HG03460 (cell line): ENCODE data around the gene ASPSCR1.
"Not testable (repeated sequence)": the region's sequence is repeated elsewhere in the genome, so short reads cannot be mapped to it uniquely, and the experiment has no call there.

Experiments used
- ATAC-seq: cut with Tn5 transposase; IDR thresholded peaks from one replicate; pipeline ENCODE4 v1.9.1; 2021; ENCODE audit not compliant: unreplicated experiment

ASPSCR1 gene

GRCh38 chr17:81981511-81981910 is 4.1 kb downstream of the ASPSCR1 start:
- ATAC-seq = not testable (repeated sequence)

- ATAC-seq = no peak
These were observed 5.7 kb downstream of the ASPSCR1 start for GRCh38 chr17:81983011-81983638.

DNA sequence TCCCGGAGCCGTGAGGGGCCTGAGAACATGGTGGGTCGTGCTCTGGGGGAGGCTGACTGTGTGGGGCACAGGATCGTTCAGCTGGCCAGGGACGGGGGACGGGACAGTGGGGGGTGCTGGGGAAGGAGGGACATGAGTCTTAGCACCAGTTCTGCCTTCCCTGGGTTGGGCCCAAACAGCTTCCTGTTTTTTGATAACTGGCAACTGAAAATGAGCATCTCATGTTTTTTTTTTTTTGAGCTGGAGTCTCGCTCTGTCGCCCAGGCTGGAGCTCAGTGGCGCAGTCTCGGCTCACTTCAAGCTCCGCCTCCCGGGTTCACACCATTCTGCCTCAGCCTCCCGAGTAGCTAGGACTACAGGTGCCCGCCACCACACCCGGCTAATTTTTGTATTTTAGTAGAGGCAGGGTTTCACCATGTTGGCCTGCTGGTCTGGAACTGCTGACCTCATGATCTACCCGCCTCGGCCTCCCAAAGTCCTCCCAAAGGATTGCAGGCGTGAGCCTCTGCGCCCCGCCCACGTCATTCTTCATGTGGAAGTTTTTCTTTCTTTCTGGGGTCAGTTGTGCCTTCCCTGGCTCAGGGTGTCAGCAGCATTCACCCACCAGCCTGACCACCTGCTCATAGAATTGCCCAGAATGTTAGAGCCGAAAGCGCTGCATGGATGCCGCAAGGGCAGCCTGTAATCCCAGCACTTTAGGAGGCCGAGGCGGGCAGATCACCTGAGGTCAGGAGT is 6.4 kb downstream of the ASPSCR1 start:
- no peak for ATAC-seq

DNA sequence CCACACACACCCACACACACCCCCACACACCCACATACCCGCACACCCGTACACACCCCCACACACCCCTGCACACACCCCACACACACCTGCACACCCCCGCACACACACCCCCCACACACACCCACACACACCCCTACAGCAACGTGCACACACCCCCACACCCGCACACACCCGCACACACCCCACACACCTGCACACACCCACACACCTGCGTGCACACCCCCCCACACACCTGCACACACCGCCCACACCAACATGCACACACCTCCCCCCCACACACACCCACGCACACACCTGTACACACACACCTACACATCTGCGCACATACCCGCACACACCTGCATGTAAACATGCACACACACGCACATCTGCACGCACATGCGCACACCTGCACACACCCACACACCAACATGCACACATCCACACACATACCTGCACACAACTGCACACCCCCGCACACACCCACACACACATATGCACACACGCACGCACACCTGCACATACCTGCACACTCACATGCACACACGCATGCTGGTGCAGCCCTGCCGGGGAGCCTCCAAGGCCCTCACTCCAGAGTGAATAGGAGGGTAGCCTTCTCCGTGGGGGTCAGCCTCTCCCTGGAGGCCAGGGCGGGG is 7.5 kb downstream of the ASPSCR1 start:
- no peak for ATAC-seq

GRCh38 chr17:81986606-81987005 is 9.2 kb downstream of the ASPSCR1 start:
- no peak for ATAC-seq

DNA sequence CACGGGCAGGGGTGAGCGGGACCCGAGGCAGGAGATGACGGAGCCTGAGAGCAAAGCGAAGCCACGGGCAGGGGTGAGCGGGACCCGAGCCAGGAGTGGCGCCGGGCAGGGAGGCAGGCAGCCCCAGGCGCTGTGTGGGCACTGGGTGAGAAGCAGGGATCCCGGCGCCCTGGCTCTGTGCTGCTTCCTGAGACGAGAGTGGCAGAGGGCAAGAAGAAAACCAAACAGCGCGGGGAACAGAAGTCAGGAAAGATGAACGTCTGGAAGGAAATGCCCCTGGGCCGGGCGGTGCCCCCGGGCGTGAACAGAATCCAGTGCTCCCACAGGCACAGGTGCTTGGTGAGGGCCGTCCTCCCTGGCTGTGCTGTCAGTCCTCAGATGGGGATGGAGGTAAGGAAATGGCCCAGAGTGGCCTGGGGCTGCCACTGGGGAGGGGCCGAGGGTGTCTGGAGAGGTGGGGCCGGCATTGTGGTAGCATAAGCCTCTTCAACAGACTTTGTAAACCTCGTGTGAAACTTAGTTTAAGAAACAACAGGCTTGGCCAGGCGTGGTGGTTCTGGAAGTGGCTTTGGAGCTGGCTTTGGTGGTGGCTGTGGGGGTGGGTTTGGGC is 9.8 kb downstream of the ASPSCR1 start:
- no peak for ATAC-seq

- no peak for ATAC-seq
These were observed 13.6 kb downstream of the ASPSCR1 start for GRCh38 chr17:81990836-81991683.

GRCh38 chr17:81991684-81992305 is 14.4 kb downstream of the ASPSCR1 start:
- ATAC-seq = no peak

GRCh38 chr17:81992306-81993102 is 15.1 kb downstream of the ASPSCR1 start:
- ATAC-seq = no peak

DNA sequence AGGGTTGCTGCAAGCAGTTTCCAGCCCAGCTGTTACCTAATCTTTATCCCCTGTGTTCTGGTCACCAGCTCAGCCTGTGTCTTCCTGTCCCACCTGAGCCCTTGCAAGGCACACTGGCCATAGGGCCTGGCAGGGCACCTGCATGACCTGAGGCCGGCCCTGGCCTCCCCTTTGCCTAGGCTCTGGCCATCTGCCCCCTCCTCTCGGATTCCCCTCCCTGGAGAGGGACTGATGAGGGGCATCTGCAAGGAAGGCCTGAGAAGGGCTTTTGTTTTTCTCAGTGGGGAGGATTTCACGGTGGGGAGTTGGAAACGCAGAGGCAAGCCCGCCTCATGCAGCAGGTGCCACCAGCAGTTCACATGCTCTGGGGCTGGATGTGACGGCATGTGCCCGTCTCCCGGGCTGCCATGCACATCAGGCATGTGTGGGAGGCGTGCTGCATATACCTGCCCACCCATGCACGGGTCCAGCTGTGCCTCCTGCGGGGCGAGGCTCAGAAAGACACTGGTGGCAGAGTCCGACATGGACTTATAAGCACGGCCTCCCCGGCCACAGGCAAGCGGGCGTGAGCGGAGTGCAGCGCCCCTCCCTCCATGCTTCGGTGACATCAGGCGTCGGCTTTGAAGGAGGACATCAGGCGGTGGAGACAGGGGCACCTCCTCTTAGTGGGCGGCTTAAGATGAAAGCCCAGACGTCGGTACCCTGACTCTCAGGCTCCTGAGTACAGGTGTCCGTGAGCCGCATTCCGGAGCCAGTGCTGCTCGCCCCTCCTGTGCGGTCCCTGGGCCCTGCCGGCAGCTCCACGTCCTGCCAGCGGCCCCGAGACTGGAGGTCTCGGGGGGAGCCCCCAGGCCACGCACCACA is 16.5 kb downstream of the ASPSCR1 start:
- no peak for ATAC-seq

DNA sequence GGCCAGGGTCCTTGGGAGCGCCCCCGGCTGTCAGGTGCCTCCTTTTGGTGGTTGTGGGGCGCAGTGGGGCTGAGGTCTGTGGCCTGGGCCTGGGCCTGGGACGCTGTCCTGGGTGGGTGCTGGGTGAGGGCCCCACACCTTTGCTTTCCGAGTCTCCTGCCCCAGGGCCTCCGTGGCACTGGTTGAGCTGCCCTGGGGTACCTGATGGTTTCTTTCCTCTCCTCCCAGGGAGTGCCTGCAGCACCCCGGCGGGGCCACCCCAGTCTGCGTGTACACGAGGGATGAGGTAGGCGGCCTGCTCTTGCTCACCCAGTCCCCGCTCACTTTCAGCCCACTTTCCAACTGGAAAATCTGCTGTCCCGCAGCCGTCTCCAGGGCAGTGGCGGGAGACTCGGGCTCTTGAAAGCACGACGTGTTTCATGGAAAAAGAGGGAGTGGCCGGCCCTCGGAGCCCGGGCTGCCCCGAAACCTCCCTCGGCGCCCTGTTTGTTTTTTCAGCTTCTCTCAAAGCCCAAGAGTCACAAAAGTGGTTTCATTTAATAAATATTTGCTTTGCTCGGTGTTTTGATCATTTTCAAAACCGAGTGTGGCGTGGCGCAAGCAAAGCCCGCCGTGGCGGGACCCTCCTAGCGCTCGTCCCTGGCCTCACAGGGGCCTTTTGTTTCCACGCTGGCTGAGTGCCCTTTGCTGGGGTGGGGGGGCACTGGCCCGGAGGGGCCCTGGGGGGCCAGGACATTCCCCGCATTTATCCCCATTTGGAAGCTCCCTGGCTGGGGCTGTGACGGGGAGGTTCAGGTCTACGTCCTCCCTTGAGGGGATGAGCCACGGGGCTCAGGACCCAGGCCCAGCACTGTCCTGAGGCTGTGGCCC is 17.4 kb downstream of the ASPSCR1 start:
- ATAC-seq = no peak

- no peak for ATAC-seq
These were observed 18.2 kb downstream of the ASPSCR1 start for GRCh38 chr17:81995463-81996231.

DNA sequence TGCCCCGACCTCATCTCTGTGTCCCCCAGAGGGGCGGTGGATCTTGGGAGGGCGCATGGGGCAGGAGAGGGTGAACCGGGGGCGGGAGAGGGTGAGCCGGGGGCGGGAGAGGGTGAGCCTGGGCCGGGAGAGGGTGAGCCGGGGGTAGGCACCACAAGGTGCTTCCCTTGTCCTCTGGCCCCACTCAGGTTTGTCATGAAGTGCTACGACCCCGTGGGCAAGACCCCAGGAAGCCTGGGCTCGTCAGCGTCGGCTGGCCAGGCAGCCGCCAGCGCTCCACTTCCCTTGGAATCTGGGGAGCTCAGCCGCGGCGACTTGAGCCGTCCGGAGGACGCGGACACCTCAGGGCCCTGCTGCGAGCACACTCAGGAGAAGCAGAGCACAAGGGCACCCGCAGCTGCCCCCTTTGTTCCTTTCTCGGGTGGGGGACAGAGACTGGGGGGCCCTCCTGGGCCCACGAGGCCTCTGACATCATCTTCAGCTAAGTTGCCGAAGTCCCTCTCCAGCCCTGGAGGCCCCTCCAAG is 18.9 kb downstream of the ASPSCR1 start:
- no peak for ATAC-seq

DNA sequence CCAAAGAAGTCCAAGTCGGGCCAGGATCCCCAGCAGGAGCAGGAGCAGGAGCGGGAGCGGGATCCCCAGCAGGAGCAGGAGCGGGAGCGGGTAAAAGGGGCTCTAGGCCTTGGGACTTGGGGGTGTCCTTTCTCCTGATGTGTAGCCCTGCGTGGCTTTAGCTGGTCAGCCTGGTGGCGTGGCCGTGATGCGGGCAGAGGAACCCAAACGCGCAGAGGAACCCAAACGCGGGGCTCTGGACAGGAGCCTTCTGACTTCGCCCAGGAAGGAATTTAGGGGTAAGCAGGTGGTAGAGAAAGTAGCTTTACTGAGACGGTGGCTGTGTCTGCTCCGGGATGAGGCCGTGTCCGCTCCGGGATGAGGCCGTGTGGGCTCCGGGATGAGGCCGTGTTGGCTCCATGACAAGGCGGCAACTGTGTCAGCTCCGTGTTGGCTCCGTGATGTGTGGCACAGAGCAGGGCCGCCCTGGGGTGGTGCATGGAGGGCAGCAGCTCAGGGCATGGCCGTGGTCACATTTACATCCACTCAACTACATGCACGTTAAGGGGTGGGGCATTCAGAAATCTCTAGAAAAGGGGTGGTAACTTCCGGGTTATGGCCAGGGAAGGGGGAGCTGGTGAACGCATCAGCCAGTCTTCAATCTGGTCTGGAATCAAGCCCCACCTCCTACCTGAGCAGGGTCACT is 19.5 kb downstream of the ASPSCR1 start:
- no peak for ATAC-seq

DNA sequence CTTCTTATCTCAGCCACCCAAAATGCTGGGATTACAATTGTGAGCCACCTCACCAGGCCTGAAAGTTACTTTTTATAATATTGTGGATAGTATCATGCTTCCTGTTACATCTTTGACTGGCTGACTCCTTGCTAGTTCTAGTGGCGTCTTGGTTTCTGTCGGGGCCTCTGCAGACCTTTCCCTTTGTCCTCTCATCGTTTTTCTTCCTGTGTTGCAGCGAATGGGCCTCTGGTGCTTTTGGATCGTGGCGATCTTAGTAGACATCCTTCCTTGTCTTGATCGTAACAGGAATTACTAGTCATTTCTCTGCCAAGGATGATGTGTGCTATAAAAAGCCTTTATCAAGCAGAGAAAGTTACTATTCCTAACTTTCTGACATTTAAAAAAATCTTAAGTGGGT is 20.8 kb downstream of the ASPSCR1 start:
- ATAC-seq = no peak
